DND-41 (cell line): ENCODE results near the gene CNIH1.

Experiments used
- CTCF ChIP-seq: IDR thresholded peaks from 2 replicates; pipeline ENCODE4 v1.5.1; 2012; ENCODE audit warnings: borderline replicate concordance, low read length, moderate library complexity, mild to moderate bottlenecking; ENCODE audit not compliant: poor library complexity, severe bottlenecking; ENCODE audit errors: extremely low read depth
- EZH2 ChIP-seq: IDR thresholded peaks from 3 replicates; pipeline ENCODE4 v1.6.1; 2012; ENCODE audit warnings: borderline replicate concordance, low read depth, mild to moderate bottlenecking, moderate library complexity, low read length, inconsistent platforms; ENCODE audit not compliant: severe bottlenecking

GRCh38 chr14:54455363-54455762 is 14.2 kb upstream of the CNIH1 start:
- no peak for TF ChIP-seq CTCF
- TF ChIP-seq EZH2: no peak
